ENCODE results near the gene CD80. TPM values are rescaled to one million over a fixed set of nuclear protein-coding genes. Genes with fewer than 3 reads are reported as not detected.

Gene CD80
- total RNA-seq, 1 donor from 2014 or later: 7.9 TPM

DNA sequence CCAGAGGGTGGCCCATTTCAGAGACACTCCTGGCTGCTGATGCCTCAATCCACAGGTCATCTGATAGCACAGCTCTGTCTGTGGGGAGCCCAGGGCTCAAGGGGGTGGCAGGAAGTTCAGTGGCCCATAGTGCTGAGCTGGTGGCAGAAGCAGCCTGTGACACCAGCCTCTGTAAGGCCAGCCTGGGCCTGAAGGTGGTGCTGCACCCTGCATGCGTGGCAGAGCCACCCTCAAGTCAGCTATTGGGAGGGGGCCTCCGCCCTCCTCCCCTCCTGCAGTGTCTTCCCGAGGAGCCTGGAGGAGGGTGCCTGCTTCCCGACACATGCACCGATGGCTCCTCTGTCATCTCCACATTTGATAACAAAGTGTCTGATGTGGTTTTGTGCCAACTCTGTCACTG lies 41.3 kb upstream of the CD80 start:
- no peak overlapping the region for H3K4me3 ChIP-seq
- ATAC-seq (peak; percentile 79), DNase-seq (peak; percentile 71)
- peaks cover 21% of the 10 kb centered on the region for H3K4me1 ChIP-seq
- TF ChIP-seq CTCF (IDR thresholded peaks at IDR 0.05): peak; percentile 38
- H3K27ac ChIP-seq: peak overlapping the region; percentile 72
- intact Hi-C loops (cut with DNase I): no loop called here
- H3K27me3 ChIP-seq: no peaks in the 10 kb centered on the region
- no peaks in the 10 kb centered on the region for H3K36me3 ChIP-seq
- no peaks in the 10 kb centered on the region for H3K9me3 ChIP-seq

DNA sequence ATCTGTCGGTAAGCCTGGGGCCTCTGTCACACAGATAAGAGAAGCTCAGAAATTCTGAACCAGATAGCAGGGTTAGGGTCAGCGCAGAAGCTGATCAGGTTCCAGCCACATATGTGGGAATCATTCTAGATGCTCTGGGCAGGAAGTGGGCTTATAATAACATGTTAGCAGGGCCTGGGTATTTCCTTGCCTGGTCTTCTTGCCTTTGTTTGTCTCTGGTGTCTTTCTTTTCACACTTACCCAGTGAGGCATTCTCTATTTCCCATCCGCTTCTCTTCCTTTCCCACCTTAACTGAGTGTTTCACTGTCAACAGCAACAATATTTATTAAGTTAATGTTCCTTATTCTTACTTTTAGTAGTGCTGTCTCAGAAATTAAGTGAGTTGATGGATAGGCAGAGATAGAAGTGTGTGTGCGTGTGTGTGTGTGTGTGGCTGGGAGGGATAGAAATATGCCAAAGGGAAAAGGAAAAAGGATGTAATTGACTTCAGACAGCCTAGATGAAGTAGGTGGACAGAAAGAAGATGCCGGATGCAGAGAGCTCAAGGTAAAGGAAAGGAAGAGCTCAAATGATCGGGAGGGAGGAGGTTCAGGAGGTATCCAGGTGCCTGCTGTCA lies 40.3 kb upstream of the CD80 start:
- Histone ChIP-seq H3K4me3 (peak overlapping the region; percentile 18), H3K36me3 (no peaks in the 10 kb centered on the region), H3K27me3 (no peaks in the 10 kb centered on the region), H3K4me1 (peaks cover 21% of the 10 kb centered on the region), H3K9me3 (no peaks in the 10 kb centered on the region), H3K27ac (peak overlapping the region; percentile 72)
- ATAC-seq: no peak
- no peak for TF ChIP-seq CTCF (IDR thresholded peaks at IDR 0.05)
- no peak for DNase-seq
- intact Hi-C loops (cut with DNase I): loop anchor here (10.0 kb wide), 1 partner anchor 75 kb away; the partner anchor contains the start of gene COX17

GRCh38 chr3:119598410-119599098 lies 39.1 kb upstream of the CD80 start:
- Histone ChIP-seq H3K27me3 (no peaks in the 10 kb centered on the region), H3K4me3 (peak overlapping the region; percentile 18), H3K9me3 (no peaks in the 10 kb centered on the region), H3K4me1 (peaks cover 21% of the 10 kb centered on the region), H3K36me3 (no peaks in the 10 kb centered on the region), H3K27ac (peak overlapping the region; percentile 72)
- no peak for DNase-seq
- intact Hi-C loops (cut with DNase I): loop anchor here (10.0 kb wide), 1 partner anchor 76 kb away; the partner anchor contains the start of gene COX17
- TF ChIP-seq CTCF (IDR thresholded peaks at IDR 0.05): no peak
- no peak for ATAC-seq

- intact Hi-C loops (cut with DNase I): loop anchor here (10.0 kb wide), 1 partner anchor 77 kb away; the partner anchor contains the start of gene COX17
- Histone ChIP-seq H3K9me3 (no peaks in the 10 kb centered on the region), H3K4me1 (peaks cover 21% of the 10 kb centered on the region), H3K4me3 (peak within 1 kb of the TSS; percentile 18), H3K27ac (peak within 1 kb of the TSS; percentile 72), H3K27me3 (no peaks in the 10 kb centered on the region), H3K36me3 (no peaks in the 10 kb centered on the region)
- no peak for TF ChIP-seq CTCF (IDR thresholded peaks at IDR 0.05)
- ATAC-seq (peak; percentile 24), DNase-seq (no peak)
Observed at GRCh38 chr3:119597548-119598288, 38.3 kb upstream of the CD80 start, which contains the start of gene PLA1A. TSS of gene PLA1A (plus strand) at chr3:119597885. CDS start at chr3:119597914, 29 bp downstream.

- no peak for TF ChIP-seq CTCF (IDR thresholded peaks at IDR 0.05)
- ATAC-seq (peak; percentile 51), DNase-seq (no peak)
- Histone ChIP-seq H3K36me3 (no peaks in the 10 kb centered on the region), H3K4me3 (no peak overlapping the region), H3K27me3 (no peaks in the 10 kb centered on the region), H3K9me3 (no peaks in the 10 kb centered on the region), H3K27ac (peak overlapping the region; percentile 72), H3K4me1 (peaks cover 21% of the 10 kb centered on the region)
- intact Hi-C loops (cut with DNase I): loop anchor here (10.0 kb wide), 1 partner anchor 78 kb away; the partner anchor contains the start of gene COX17
Observed at GRCh38 chr3:119596398-119596797, 37.0 kb upstream of the CD80 start.
